Coronary artery (tissue), 2 donors: ENCODE data around the gene SEMA6A.

Experiments used
- DNase-seq: peaks from one replicate; pipeline ENCODE4 v3.0.0-alpha.2; 2017; ENCODE audit warnings: low spot score
- H3K27ac ChIP-seq, 2 donors: fragments of 200-600 bp; sonication (generic); one replicate each; pipeline ENCODE4 v1.5.1; 2016 to 2019
- H3K4me3 ChIP-seq: fragments of 200-600 bp; sonication (generic); 2 replicates; pipeline ENCODE4 v1.5.1; 2016; ENCODE audit warnings: mild to moderate bottlenecking, moderate library complexity
- CTCF ChIP-seq: fragments of 200-600 bp; sonication (generic); IDR thresholded peaks from one replicate; pipeline ENCODE4 v1.5.1; 2019; ENCODE audit warnings: antibody characterized with exemption

The SEMA6A gene

GRCh38 chr5:116569999-116570398, 4.6 kb downstream of the SEMA6A start:
- Histone ChIP-seq H3K4me3 (no peak overlapping the region), H3K27ac (no peak overlapping the region)
- TF ChIP-seq CTCF = no peak
- no peak for DNase-seq

- Histone ChIP-seq H3K27ac (no peak overlapping the region), H3K4me3 (no peak overlapping the region)
- TF ChIP-seq CTCF = no peak
- DNase-seq = no peak
Measured at GRCh38 chr5:116567106-116567505, 7.5 kb downstream of the SEMA6A start.

- Histone ChIP-seq H3K27ac (no peak overlapping the region), H3K4me3 (no peak overlapping the region)
- no peak for DNase-seq
- no peak for TF ChIP-seq CTCF
Measured at GRCh38 chr5:116566251-116566650, 8.4 kb downstream of the SEMA6A start.

GRCh38 chr5:116564756-116565490, 9.7 kb downstream of the SEMA6A start:
- no peak for DNase-seq
- TF ChIP-seq CTCF = no peak
- Histone ChIP-seq H3K27ac (no peak overlapping the region), H3K4me3 (no peak overlapping the region)

GRCh38 chr5:116564312-116564711, 10.3 kb downstream of the SEMA6A start:
- H3K27ac ChIP-seq = no peak overlapping the region
- DNase-seq = no peak
- TF ChIP-seq CTCF = no peak
- H3K4me3 ChIP-seq = no peak overlapping the region

GRCh38 chr5:116563736-116564308, 10.8 kb downstream of the SEMA6A start:
- Histone ChIP-seq H3K27ac (no peak overlapping the region), H3K4me3 (no peak overlapping the region)
- DNase-seq = no peak
- TF ChIP-seq CTCF = no peak

GRCh38 chr5:116562669-116563068, 12.0 kb downstream of the SEMA6A start:
- H3K27ac ChIP-seq = no peak overlapping the region
- no peak for TF ChIP-seq CTCF
- H3K4me3 ChIP-seq = no peak overlapping the region
- DNase-seq = no peak
